ENCODE measurements around the gene PPM1M.
A peak's percentile ranks its signal among the peaks of the same experiment; 100 is the strongest.

Gene PPM1M

GRCh38 chr3:52228751-52229291, 16.7 kb upstream of the PPM1M start:
- in situ Hi-C loops (cut with HindIII; ENCODE audit: low sequenced_read_pairs) = no loop called here
- DNase-seq (ENCODE audit: low read depth) = no peak
- TF ChIP-seq CTCF (IDR thresholded peaks at IDR 0.05; ENCODE audit: low read depth, low read length, missing control alignments) = no peak
- no peak overlapping the region for H3K4me3 ChIP-seq (ENCODE audit: low read depth, low read length)

- in situ Hi-C loops (cut with HindIII; ENCODE audit: low sequenced_read_pairs) = no loop called here
- no peak for TF ChIP-seq CTCF (IDR thresholded peaks at IDR 0.05; ENCODE audit: low read depth, low read length, missing control alignments)
- no peak overlapping the region for H3K4me3 ChIP-seq (ENCODE audit: low read depth, low read length)
- no peak for DNase-seq (ENCODE audit: low read depth)
Measured at GRCh38 chr3:52229656-52230055, 15.9 kb upstream of the PPM1M start.

GRCh38 chr3:52230461-52230860, 15.1 kb upstream of the PPM1M start:
- no peak for DNase-seq (ENCODE audit: low read depth)
- H3K4me3 ChIP-seq (ENCODE audit: low read depth, low read length) = no peak overlapping the region
- in situ Hi-C loops (cut with HindIII; ENCODE audit: low sequenced_read_pairs) = no loop called here
- TF ChIP-seq CTCF (IDR thresholded peaks at IDR 0.05; ENCODE audit: low read depth, low read length, missing control alignments) = no peak

GRCh38 chr3:52230889-52231499, 14.6 kb upstream of the PPM1M start:
- H3K4me3 ChIP-seq (ENCODE audit: low read depth, low read length) = no peak overlapping the region
- TF ChIP-seq CTCF (IDR thresholded peaks at IDR 0.05; ENCODE audit: low read depth, low read length, missing control alignments) = no peak
- in situ Hi-C loops (cut with HindIII; ENCODE audit: low sequenced_read_pairs) = no loop called here

GRCh38 chr3:52231502-52232278, 13.9 kb upstream of the PPM1M start:
- in situ Hi-C loops (cut with HindIII; ENCODE audit: low sequenced_read_pairs) = no loop called here
- peak; percentile 76 for TF ChIP-seq CTCF (IDR thresholded peaks at IDR 0.05; ENCODE audit: low read depth, low read length, missing control alignments)
- no peak for DNase-seq (ENCODE audit: low read depth)
- H3K4me3 ChIP-seq (ENCODE audit: low read depth, low read length) = no peak overlapping the region

More at GRCh38 chr3:52230889-52231499, 14.6 kb upstream of the PPM1M start:
- no peak for DNase-seq (ENCODE audit: low read depth)

GRCh38 chr3:52232279-52233107, 13.1 kb upstream of the PPM1M start:
- TF ChIP-seq CTCF (IDR thresholded peaks at IDR 0.05; ENCODE audit: low read depth, low read length, missing control alignments) = no peak
- DNase-seq (ENCODE audit: low read depth) = no peak
- in situ Hi-C loops (cut with HindIII; ENCODE audit: low sequenced_read_pairs) = no loop called here
- no peak overlapping the region for H3K4me3 ChIP-seq (ENCODE audit: low read depth, low read length)
